ENCODE measurements around the gene CIAO3.

Gene CIAO3

DNA sequence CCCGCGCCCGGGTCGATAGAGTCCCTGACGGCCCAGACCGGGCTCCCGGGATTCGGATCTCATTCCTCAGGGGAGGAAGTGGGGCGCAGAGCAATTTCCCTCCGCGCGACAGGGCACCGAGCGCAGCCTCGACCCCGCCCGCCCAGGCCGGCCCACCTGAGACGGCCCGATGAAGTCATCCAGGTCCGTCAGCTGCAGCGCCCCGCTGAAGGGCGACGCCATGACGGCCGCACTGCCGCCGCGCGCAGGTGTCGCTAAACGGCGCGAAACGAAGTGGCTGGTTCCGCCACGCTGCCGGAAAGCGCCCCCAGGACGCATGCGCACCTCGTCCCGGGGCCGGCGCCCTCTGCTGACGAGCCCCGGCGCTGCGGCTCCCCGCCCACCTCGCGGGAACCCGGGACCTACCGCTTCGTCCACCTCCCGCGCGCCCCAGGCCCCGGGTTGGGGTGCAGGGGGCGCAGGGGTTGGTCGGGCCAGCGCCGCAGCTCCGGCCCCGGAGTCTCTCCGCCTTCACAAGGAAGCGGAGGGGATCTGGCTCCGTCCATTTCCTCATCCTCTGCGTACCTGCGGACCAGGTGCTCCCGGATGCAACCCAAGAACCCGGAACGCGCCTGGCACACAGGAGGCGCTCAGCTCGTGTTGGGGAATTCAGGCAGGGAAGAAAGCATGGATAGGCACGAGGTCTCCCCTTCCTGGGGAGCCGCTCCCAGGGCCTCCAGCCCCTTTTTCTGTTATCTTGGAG lies at the start of gene CIAO3:
Gene CIAO3, minus strand, starts transcription at position 234 of the 742 bp plus-strand sequence. Its CDS starts 12 bp downstream, at position 222.
- TF ChIP-seq, protein P1, sequence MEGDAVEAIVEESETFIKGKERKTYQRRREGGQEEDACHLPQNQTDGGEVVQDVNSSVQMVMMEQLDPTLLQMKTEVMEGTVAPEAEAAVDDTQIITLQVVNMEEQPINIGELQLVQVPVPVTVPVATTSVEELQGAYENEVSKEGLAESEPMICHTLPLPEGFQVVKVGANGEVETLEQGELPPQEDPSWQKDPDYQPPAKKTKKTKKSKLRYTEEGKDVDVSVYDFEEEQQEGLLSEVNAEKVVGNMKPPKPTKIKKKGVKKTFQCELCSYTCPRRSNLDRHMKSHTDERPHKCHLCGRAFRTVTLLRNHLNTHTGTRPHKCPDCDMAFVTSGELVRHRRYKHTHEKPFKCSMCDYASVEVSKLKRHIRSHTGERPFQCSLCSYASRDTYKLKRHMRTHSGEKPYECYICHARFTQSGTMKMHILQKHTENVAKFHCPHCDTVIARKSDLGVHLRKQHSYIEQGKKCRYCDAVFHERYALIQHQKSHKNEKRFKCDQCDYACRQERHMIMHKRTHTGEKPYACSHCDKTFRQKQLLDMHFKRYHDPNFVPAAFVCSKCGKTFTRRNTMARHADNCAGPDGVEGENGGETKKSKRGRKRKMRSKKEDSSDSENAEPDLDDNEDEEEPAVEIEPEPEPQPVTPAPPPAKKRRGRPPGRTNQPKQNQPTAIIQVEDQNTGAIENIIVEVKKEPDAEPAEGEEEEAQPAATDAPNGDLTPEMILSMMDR (IDR thresholded peaks at IDR 0.05; ENCODE audit: insufficient read depth, low read depth, low read length, missing control alignments): peak; percentile 46
- peak within 1 kb of the TSS; percentile 76 for H3K4me3 ChIP-seq (ENCODE audit: low read length)
- peak; percentile 94 for DNase-seq (ENCODE audit: low read depth)

DNA sequence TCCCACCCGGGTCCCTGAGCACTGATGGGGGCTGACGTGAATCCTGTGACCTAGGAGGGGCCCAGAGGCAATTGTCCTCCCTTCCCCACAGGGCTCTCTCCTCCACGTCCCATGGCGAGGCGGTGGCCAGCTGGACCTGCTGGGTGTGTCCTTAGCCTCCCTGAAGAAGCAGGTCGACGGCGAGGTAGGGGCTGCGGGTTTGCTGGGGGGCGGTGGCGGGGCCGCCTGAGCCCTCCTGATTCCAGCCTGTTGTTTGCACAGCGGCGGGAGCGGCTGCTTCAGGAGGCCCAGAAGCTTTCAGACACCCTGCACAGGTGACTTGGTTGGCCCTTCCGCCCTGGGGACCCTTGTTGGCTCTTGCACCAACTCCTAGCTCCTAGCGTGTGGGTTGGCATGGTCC lies 49.3 kb upstream of the CIAO3 start:
- no peak for DNase-seq (ENCODE audit: low read depth)
- H3K4me3 ChIP-seq (ENCODE audit: low read length): no peak overlapping the region
- TF ChIP-seq, protein P1 (IDR thresholded peaks at IDR 0.05; ENCODE audit: insufficient read depth, low read depth, low read length, missing control alignments): no peak

DNA sequence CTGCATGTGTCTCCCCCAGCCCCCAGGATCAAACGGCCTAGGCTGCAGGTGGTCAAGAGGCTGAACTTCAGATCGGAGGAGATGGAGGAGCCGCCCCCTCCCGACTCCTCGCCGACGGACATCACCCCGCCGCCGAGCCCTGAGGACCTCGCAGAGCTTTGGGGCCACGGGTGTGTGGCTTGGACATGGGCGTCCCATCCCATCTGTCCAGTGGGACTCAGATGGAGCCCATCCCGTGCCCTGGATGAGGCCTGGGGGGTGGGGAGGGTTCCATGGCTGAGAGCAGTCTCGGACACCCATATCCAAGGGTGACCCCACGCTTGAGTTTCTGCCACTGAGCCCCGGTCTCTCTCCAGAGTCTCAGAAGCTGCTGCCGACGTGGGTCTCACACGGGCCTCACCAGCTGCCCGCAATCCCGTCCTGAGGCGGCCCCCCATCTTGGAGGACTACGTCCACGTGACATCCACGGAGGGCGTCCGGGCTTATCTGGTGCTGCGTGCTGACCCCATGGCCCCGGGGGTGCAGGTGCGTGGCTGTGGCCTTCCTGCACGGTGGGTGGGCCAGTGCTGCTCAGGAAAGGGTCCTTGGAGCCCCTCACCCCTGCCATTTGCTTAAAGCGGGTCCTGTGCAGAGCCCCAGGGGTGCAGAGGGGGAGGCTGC lies 48.5 kb upstream of the CIAO3 start:
- H3K4me3 ChIP-seq (ENCODE audit: low read length): peak overlapping the region; percentile 71
- no peak for DNase-seq (ENCODE audit: low read depth)
- TF ChIP-seq, protein P1 (IDR thresholded peaks at IDR 0.05; ENCODE audit: insufficient read depth, low read depth, low read length, missing control alignments): no peak

DNA sequence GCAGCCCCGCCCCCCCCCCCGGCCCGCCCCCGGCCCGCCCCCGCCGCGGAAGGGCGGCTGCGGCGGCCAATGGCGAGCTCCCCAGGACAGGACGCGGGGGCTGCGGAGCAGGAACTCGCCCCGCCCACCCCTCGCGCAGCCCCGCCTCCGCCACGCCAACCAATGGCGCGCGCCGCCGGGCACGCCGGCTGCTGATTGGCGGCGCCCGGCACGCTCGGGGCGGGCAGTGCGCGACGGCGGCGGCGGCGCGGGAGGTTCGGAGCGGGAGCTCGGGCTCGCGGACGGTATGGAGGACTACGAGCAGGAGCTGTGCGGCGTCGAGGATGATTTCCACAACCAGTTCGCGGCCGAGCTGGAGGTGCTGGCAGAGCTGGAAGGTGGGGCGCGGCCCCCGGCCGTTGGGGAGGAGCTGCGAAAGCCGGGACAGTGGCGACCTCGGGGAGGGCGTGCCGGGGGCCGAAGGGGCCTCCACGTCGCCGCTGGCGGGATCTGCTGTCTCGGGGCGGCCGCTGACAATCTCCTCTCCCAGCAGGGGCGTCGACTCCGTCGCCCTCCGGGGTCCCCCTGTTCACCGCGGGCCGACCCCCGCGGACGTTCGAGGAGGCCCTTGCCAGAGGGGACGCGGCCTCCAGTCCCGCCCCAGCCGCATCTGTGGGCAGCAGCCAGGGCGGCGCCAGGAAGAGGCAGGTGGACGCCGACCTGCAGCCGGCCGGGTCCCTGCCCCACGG lies 47.8 kb upstream of the CIAO3 start, which contains the start of gene CHTF18:
Gene CHTF18, plus strand, starts transcription at position 222 of the 728 bp plus-strand sequence. Its CDS starts 65 bp downstream, at position 287.
- peak; percentile 95 for DNase-seq (ENCODE audit: low read depth)
- peak within 1 kb of the TSS; percentile 90 for H3K4me3 ChIP-seq (ENCODE audit: low read length)
- TF ChIP-seq, protein P1 (IDR thresholded peaks at IDR 0.05; ENCODE audit: insufficient read depth, low read depth, low read length, missing control alignments): no peak

DNA sequence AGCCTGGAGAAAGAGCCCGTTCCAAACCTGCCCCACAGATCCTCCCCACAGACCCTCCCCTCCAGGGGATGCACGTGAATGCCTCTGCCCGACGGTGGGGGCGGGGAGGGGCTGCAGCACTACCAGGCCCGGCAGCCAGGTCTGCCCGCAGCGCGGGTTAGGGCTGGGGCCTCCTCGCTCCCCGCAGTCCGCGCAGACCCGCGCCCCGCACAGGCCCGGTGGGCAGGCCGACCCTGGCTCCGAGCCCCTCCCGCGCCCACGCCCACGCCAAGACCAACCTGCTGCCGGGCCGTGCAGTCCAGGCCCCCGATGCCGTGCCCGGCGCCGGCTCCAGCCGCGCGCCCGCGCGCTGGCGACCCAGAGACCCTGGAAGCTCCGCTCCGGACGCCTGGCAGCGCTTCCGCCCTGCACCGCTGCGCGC lies 47.2 kb upstream of the CIAO3 start, which contains the start of gene RPUSD1:
Gene RPUSD1, minus strand, starts transcription at position 404 of the 421 bp plus-strand sequence. CDS start 644 bp downstream, outside the sequence.
- peak within 1 kb of the TSS; percentile 90 for H3K4me3 ChIP-seq (ENCODE audit: low read length)
- TF ChIP-seq, protein P1 (IDR thresholded peaks at IDR 0.05; ENCODE audit: insufficient read depth, low read depth, low read length, missing control alignments): no peak
- no peak for DNase-seq (ENCODE audit: low read depth)

DNA sequence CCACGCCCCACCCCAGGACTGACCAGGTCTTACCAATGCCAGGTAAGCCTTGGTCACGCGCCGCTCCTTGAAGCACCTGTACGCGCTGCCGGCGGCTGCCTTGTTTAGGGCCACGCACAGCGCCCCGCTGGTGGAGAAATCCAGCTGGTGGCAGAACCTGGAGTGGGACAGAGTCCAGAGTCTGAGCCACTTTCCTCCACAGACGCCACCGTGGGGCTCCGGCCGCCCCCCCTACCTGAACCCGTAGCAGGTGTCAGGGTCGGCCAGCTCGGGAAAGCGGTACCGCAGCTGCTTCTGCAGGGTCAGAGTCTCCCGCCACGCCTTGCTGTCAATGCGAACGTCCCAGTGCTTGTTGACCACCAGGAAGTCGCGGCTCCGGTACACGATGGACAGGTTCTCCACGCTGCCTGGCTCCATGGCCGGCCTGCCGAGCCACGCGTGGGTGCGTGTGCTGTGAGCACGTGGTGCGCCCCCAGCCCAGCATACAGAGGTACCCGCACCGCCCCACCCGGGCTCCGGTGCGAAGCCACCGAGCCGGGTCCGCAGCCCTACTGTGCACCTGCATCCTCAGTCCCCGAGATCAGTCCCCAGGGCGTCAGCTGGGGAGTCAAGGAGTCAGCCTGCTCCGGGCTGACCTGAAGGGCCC lies 46.6 kb upstream of the CIAO3 start:
- H3K4me3 ChIP-seq (ENCODE audit: low read length): peak overlapping the region; percentile 90
- TF ChIP-seq, protein P1 (IDR thresholded peaks at IDR 0.05; ENCODE audit: insufficient read depth, low read depth, low read length, missing control alignments): no peak
- no peak for DNase-seq (ENCODE audit: low read depth)
